HEK293 (cell line): ENCODE measurements around the gene ACVRL1.

ENCODE experiments used
- MYNN ChIP-seq: fragments of 450-650 bp; formaldehyde crosslinking; IDR thresholded peaks from 2 replicates; pipeline ENCODE4 v1.5.1; 2016; ENCODE audit warnings: missing biosample characterization, missing genetic modification characterization, borderline replicate concordance
- YY1 ChIP-seq: fragments of 450-650 bp; formaldehyde crosslinking; IDR thresholded peaks from 2 replicates; pipeline ENCODE4 v1.5.1; 2018; ENCODE audit warnings: missing biosample characterization, missing genetic modification characterization
- ZNF202 ChIP-seq: fragments of 450-650 bp; formaldehyde crosslinking; IDR thresholded peaks from 2 replicates; pipeline ENCODE4 v1.5.1; 2016; ENCODE audit warnings: missing biosample characterization, missing genetic modification characterization, borderline replicate concordance
- ZNF629 ChIP-seq: fragments of 450-650 bp; formaldehyde crosslinking; IDR thresholded peaks from 2 replicates; pipeline ENCODE4 v1.5.1; 2017; ENCODE audit warnings: missing biosample characterization, missing genetic modification characterization
- ZNF777 ChIP-seq: fragments of 450-650 bp; formaldehyde crosslinking; IDR thresholded peaks from 2 replicates; pipeline ENCODE4 v1.5.1; 2017; ENCODE audit warnings: missing biosample characterization, missing genetic modification characterization, borderline replicate concordance
- TF ChIP-seq, protein P1 (sequence below): fragments of 450-650 bp; IDR thresholded peaks from 2 replicates; pipeline ENCODE4 v1.5.1; 2018; ENCODE audit warnings: missing biosample characterization, missing genetic modification characterization
- TF ChIP-seq, protein P2 (sequence below): fragments of 450-650 bp; formaldehyde crosslinking; IDR thresholded peaks from 2 replicates; pipeline ENCODE4 v1.5.1; 2016; ENCODE audit warnings: missing biosample characterization, missing genetic modification characterization
- TF ChIP-seq, protein P3 (sequence below): fragments of 450-650 bp; formaldehyde crosslinking; optimal IDR thresholded peaks from 2 replicates; pipeline ENCODE3; 2016; ENCODE audit warnings: missing biosample characterization, mild to moderate bottlenecking, missing genetic modification characterization

DNA sequence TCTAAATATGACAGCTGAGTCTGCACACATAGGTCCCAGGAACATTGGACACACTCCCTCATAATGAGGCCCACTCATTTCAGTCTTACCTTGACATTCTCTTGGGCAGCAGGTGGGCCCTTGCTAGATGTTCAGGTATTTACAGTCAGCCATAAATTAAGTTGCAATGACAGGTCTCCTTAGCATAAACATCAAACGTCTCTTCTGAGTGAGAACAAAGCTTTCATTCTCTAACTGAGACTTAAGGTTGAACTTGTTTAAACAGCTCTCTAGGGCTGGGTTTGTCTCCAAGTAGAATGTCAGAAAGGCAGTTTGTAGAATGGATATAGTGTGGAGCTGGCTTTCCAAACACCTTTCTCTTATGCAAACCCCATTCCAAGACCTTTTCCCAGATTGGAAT is 54.5 kb downstream of the ACVRL1 start:
- TF ChIP-seq, protein P1, sequence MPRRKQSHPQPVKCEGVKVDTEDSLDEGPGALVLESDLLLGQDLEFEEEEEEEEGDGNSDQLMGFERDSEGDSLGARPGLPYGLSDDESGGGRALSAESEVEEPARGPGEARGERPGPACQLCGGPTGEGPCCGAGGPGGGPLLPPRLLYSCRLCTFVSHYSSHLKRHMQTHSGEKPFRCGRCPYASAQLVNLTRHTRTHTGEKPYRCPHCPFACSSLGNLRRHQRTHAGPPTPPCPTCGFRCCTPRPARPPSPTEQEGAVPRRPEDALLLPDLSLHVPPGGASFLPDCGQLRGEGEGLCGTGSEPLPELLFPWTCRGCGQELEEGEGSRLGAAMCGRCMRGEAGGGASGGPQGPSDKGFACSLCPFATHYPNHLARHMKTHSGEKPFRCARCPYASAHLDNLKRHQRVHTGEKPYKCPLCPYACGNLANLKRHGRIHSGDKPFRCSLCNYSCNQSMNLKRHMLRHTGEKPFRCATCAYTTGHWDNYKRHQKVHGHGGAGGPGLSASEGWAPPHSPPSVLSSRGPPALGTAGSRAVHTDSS: no peak
- TF ChIP-seq, protein P2, sequence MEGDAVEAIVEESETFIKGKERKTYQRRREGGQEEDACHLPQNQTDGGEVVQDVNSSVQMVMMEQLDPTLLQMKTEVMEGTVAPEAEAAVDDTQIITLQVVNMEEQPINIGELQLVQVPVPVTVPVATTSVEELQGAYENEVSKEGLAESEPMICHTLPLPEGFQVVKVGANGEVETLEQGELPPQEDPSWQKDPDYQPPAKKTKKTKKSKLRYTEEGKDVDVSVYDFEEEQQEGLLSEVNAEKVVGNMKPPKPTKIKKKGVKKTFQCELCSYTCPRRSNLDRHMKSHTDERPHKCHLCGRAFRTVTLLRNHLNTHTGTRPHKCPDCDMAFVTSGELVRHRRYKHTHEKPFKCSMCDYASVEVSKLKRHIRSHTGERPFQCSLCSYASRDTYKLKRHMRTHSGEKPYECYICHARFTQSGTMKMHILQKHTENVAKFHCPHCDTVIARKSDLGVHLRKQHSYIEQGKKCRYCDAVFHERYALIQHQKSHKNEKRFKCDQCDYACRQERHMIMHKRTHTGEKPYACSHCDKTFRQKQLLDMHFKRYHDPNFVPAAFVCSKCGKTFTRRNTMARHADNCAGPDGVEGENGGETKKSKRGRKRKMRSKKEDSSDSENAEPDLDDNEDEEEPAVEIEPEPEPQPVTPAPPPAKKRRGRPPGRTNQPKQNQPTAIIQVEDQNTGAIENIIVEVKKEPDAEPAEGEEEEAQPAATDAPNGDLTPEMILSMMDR (tag by site-specific recombination): no peak
- TF ChIP-seq ZNF777 (tag by site-specific recombination) (no peak), ZNF202 (no peak), MYNN (tag by site-specific recombination) (no peak), ZNF629 (no peak), YY1 (tag by site-specific recombination) (no peak)
- TF ChIP-seq, protein P3, sequence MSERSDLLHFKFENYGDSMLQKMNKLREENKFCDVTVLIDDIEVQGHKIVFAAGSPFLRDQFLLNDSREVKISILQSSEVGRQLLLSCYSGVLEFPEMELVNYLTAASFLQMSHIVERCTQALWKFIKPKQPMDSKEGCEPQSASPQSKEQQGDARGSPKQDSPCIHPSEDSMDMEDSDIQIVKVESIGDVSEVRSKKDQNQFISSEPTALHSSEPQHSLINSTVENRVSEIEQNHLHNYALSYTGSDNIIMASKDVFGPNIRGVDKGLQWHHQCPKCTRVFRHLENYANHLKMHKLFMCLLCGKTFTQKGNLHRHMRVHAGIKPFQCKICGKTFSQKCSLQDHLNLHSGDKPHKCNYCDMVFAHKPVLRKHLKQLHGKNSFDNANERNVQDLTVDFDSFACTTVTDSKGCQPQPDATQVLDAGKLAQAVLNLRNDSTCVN: no peak
